OCI-LY3 (cell line): Measurements from ENCODE around the gene DTX4.

ENCODE experiments used
- H2AFZ ChIP-seq: fragments of 200-600, 300-600 bp; shearing (Covaris generic); 2 replicates; pipeline ENCODE4 v1.6.0; 2014; ENCODE audit warnings: antibody characterized with exemption, low read depth, low read length
- H3K27ac ChIP-seq: fragments of 200-600, 300-600 bp; sonication (generic); 2 replicates; pipeline ENCODE4 v1.5.1; 2014; ENCODE audit warnings: mild to moderate bottlenecking, low read length, moderate library complexity, mixed read lengths
- H3K27me3 ChIP-seq: fragments of 200-600, 300-600 bp; sonication (generic); 2 replicates; pipeline ENCODE4 v1.6.1; 2014; ENCODE audit warnings: low read depth, low read length, mixed read lengths
- H3K36me3 ChIP-seq: fragments of 200-600, 300-600 bp; sonication (generic); replicated peaks from 2 replicates; pipeline ENCODE3; 2014; ENCODE audit warnings: low read depth, low read length, mixed read lengths
- H3K4me1 ChIP-seq: fragments of 300-600, 200-600 bp; sonication (generic); 2 replicates; pipeline ENCODE4 v1.6.1; 2014; ENCODE audit warnings: low read length, mixed read lengths
- H3K4me2 ChIP-seq: fragments of 200-600, 300-600 bp; sonication (generic); 2 replicates; pipeline ENCODE4 v1.6.1; 2014; ENCODE audit warnings: low read length, mixed read lengths
- H3K4me3 ChIP-seq: fragments of 300-600, 200-600 bp; sonication (generic); 2 replicates; pipeline ENCODE4 v1.5.1; 2014; ENCODE audit warnings: antibody characterized with exemption, mild to moderate bottlenecking, low read length, moderate library complexity
- H3K79me2 ChIP-seq: fragments of 300-600, 200-600 bp; shearing (Covaris generic); 2 replicates; pipeline ENCODE4 v1.6.1; 2014; ENCODE audit warnings: mild to moderate bottlenecking, low read length, mixed read lengths
- H3K9ac ChIP-seq: fragments of 300-600, 200-600 bp; shearing (Covaris generic); 2 replicates; pipeline ENCODE4 v1.6.0; 2014; ENCODE audit warnings: mild to moderate bottlenecking, low read length, moderate library complexity
- H3K9me3 ChIP-seq: fragments of 200-600, 300-600 bp; shearing (Covaris generic); 2 replicates; pipeline ENCODE4 v1.6.1; 2014; ENCODE audit warnings: low read length, mixed read lengths; ENCODE audit not compliant: insufficient read depth
- H4K20me1 ChIP-seq: fragments of 200-600, 300-600 bp; sonication (generic); 2 replicates; pipeline ENCODE4 v1.6.1; 2016; ENCODE audit warnings: low read length, mixed read lengths; ENCODE audit not compliant: insufficient read depth
- CTCF ChIP-seq: fragments of 200-600, 300-600 bp; sonication (generic); IDR thresholded peaks from 2 replicates; pipeline ENCODE4 v1.5.1; 2014; ENCODE audit warnings: antibody characterized with exemption, low read length, low read depth
- EZH2phosphoT487 ChIP-seq: fragments of 200-600 bp; shearing (Covaris generic); IDR thresholded peaks from 2 replicates; pipeline ENCODE4 v1.6.1; 2018; ENCODE audit warnings: antibody characterized with exemption, mixed run types, low read depth

DTX4 gene

GRCh38 chr11:59158206-59159068 is 13.5 kb upstream of the DTX4 start:
- Histone ChIP-seq H3K27ac (no peak overlapping the region), H3K9me3 (no peaks in the 10 kb centered on the region), H3K9ac (peak overlapping the region; percentile 18; the same call in 1 of the 2 replicates), H3K4me2 (peak overlapping the region; percentile 66), H3K4me1 (peaks cover 5% of the 10 kb centered on the region), H3K27me3 (no peaks in the 10 kb centered on the region), H3K4me3 (peak overlapping the region; percentile 59), H3K79me2 (no peaks in the 10 kb centered on the region), H3K36me3 (peaks cover 6% of the 10 kb centered on the region), H4K20me1 (no peaks in the 10 kb centered on the region), H2AFZ (peak overlapping the region; percentile 53; the same call in 1 of the 2 replicates)
- TF ChIP-seq EZH2phosphoT487 (no peak), CTCF (peak; percentile 96)

GRCh38 chr11:59164028-59164427 is 7.9 kb upstream of the DTX4 start:
- Histone ChIP-seq H3K4me1 (peaks cover 9% of the 10 kb centered on the region; the same call in 1 of the 2 replicates), H3K9me3 (no peaks in the 10 kb centered on the region), H2AFZ (no peak overlapping the region), H3K79me2 (no peaks in the 10 kb centered on the region), H3K27ac (no peak overlapping the region), H3K4me2 (peak overlapping the region; percentile 7; the same call in 1 of the 2 replicates), H3K27me3 (no peaks in the 10 kb centered on the region), H3K4me3 (no peak overlapping the region), H3K36me3 (no peaks in the 10 kb centered on the region), H3K9ac (no peak overlapping the region), H4K20me1 (no peaks in the 10 kb centered on the region)
- TF ChIP-seq EZH2phosphoT487 (no peak), CTCF (no peak)

GRCh38 chr11:59172345-59173079 is 580 bp downstream of the DTX4 start:
- Histone ChIP-seq H3K9ac (peak overlapping the region; percentile 66), H3K9me3 (no peaks in the 10 kb centered on the region), H3K4me3 (peak overlapping the region; percentile 91), H3K27me3 (peaks cover 13% of the 10 kb centered on the region), H4K20me1 (0 out of 2 replicates have a peak, but pooled peaks cover 4% of the 10 kb centered on the region), H3K27ac (no peak overlapping the region), H3K4me1 (peaks cover 17% of the 10 kb centered on the region), H2AFZ (peak overlapping the region; percentile 70), H3K4me2 (peak overlapping the region; percentile 98), H3K79me2 (no peaks in the 10 kb centered on the region; the same call in 1 of the 2 replicates), H3K36me3 (peaks cover 8% of the 10 kb centered on the region)
- TF ChIP-seq CTCF (no peak), EZH2phosphoT487 (no peak)
